Prostate gland (tissue), 2 donors: ENCODE results near the gene MAP3K7CL. TPM values are rescaled to one million over a fixed set of nuclear protein-coding genes. Genes with fewer than 3 reads are reported as not detected.
"Not testable (repeated sequence)": the region's sequence is repeated elsewhere in the genome, so short reads cannot be mapped to it uniquely, and the experiment has no call there.

Experiments
- DNase-seq: peaks from one replicate; pipeline ENCODE4 v3.0.0-alpha.2; 2019; ENCODE audit warnings: low spot score
- H3K27ac ChIP-seq, 2 donors: fragments of 200-600 bp; sonication (generic); 2 replicates each; pipeline ENCODE4 v1.5.1; 2017 to 2019
- H3K27me3 ChIP-seq: fragments of 200-600 bp; sonication (generic); replicated peaks from 2 replicates; pipeline ENCODE4 v1.5.1; 2019; ENCODE audit not compliant: insufficient read depth
- H3K36me3 ChIP-seq, 2 donors: fragments of 200-600 bp; sonication (generic); 1 replicate in 1 of 2; 2 replicates in 1 of 2; pipeline versions ENCODE4 v1.5.1 to v1.8.1; 2017 to 2019
- H3K4me1 ChIP-seq: fragments of 200-600 bp; sonication (generic); replicated peaks from 2 replicates; pipeline ENCODE4 v1.5.1; 2019
- H3K4me3 ChIP-seq, 2 donors: fragments of 200-600 bp; sonication (generic); 2 replicates each; pipeline ENCODE4 v1.5.1; 2017 to 2019
- H3K9me3 ChIP-seq: fragments of 200-600 bp; sonication (generic); 2 replicates; pipeline ENCODE4 v1.5.1; 2017
- CTCF ChIP-seq, 4 experiments: fragments of 200-600 bp in 2 of 4; fragments of 450-650 bp in 2 of 4; sonication (generic) in 2 of 4; IDR thresholded peaks; 1 replicate in 3 of 4; 2 replicates in 1 of 4; pipeline ENCODE4 v1.5.1; 2016 to 2019; ENCODE audit warnings: antibody characterized with exemption in 4 of 4, mild to moderate bottlenecking in 2 of 4, moderate library complexity in 2 of 4
- POLR2A ChIP-seq: fragments of 450-650 bp; IDR thresholded peaks from one replicate; pipeline ENCODE4 v1.6.1; 2016; ENCODE audit warnings: antibody characterized with exemption, mild to moderate bottlenecking
- POLR2AphosphoS5 ChIP-seq: sonication (generic); formaldehyde crosslinking; IDR thresholded peaks from one replicate; pipeline ENCODE4 v1.6.1; 2017; ENCODE audit warnings: antibody characterized with exemption
- WGBS: methylation state at CpG from one replicate; pipeline ENCODE4 v1.1.5; 2018; 5-methylcytosine and 5-hydroxymethylcytosine counted together
- intact Hi-C: fragments of 100-400 bp; cut with DNase I; formaldehyde crosslinking; loops from one replicate; pipeline ENCODE4 v1.14.2; 2022
- total RNA-seq, 2 donors: library from RNA; depleted of rRNA; stranded (reverse); fragments of >200 nt; gene quantifications; one replicate each; pipeline ENCODE4 v1.1.0, GENCODE V29; 2016

Gene MAP3K7CL
- total RNA-seq, 2 donors from 2014 or later: 8.7 to 13.2 TPM

- intact Hi-C loops: loop anchor here (5.0 to 10.0 kb wide), 3 partner anchors 135 to 212 kb away; partner anchors contain the start of gene BACH1
- WGBS: 92% methylated on average over 4 of the region's 4 CpGs
Observed at GRCh38 chr21:29159842-29160241, 29.4 kb downstream of the MAP3K7CL start.

GRCh38 chr21:29162825-29163224, 32.4 kb downstream of the MAP3K7CL start:
- not testable (repeated sequence) for H3K4me3 ChIP-seq, H3K36me3 ChIP-seq, DNase-seq, H3K27ac ChIP-seq, H3K9me3 ChIP-seq, H3K4me1 ChIP-seq, H3K27me3 ChIP-seq
- intact Hi-C loops: loop anchor here (5.0 to 10.0 kb wide), 3 partner anchors 132 to 209 kb away; partner anchors contain the start of gene BACH1
- 79% methylated on average over 9 of the region's 9 CpGs for whole genome bisulfite sequencing

More at GRCh38 chr21:29159842-29160241, 29.4 kb downstream of the MAP3K7CL start:
- Histone ChIP-seq H3K27me3 (no peaks in the 10 kb centered on the region), H3K27ac (no peak overlapping the region), H3K4me3 (no peak overlapping the region), H3K4me1 (no peaks in the 10 kb centered on the region), H3K36me3 (no peaks in the 10 kb centered on the region), H3K9me3 (no peaks in the 10 kb centered on the region)
- no peak for DNase-seq
- TF ChIP-seq POLR2AphosphoS5: no peak

- 90% methylated on average over 9 of the region's 9 CpGs for WGBS
- Histone ChIP-seq H3K27ac (no peak overlapping the region), H3K9me3 (no peaks in the 10 kb centered on the region), H3K4me3 (no peak overlapping the region), H3K36me3 (no peaks in the 10 kb centered on the region), H3K27me3 (no peaks in the 10 kb centered on the region), H3K4me1 (no peaks in the 10 kb centered on the region)
- intact Hi-C loops: loop anchor here (5.0 to 10.0 kb wide), 3 partner anchors 131 to 209 kb away; partner anchors contain the start of gene BACH1
- no peak for TF ChIP-seq CTCF (IDR thresholded peaks at IDR 0.05)
- DNase-seq: no peak
Observed at GRCh38 chr21:29163341-29164115, 33.1 kb downstream of the MAP3K7CL start.

GRCh38 chr21:29164323-29164942, 34.0 kb downstream of the MAP3K7CL start:
- Histone ChIP-seq H3K4me1 (no peaks in the 10 kb centered on the region), H3K4me3 (no peak overlapping the region), H3K9me3 (no peaks in the 10 kb centered on the region), H3K36me3 (no peaks in the 10 kb centered on the region), H3K27ac (no peak overlapping the region), H3K27me3 (no peaks in the 10 kb centered on the region)
- TF ChIP-seq POLR2AphosphoS5 (peak; percentile 48), CTCF (IDR thresholded peaks at IDR 0.05) (peak in 3 of 4 experiments; percentile 50 to 77 (median 77)), POLR2A (no peak)
- intact Hi-C loops: loop anchor here (5.0 to 10.0 kb wide), 3 partner anchors 130 to 208 kb away; partner anchors contain the start of gene BACH1
- no peak for DNase-seq
- 15% methylated on average over 8 of the region's 8 CpGs for WGBS

- intact Hi-C loops: loop anchor here (10.0 kb wide), 1 partner anchor 128 kb away; the partner anchor contains the start of gene BACH1
- WGBS: 92% methylated on average over 3 of the region's 3 CpGs
Observed at GRCh38 chr21:29166323-29166722, 35.9 kb downstream of the MAP3K7CL start.

More at GRCh38 chr21:29166323-29166722, 35.9 kb downstream of the MAP3K7CL start:
- no peaks in the 10 kb centered on the region for H3K27me3 ChIP-seq
- no peaks in the 10 kb centered on the region for H3K9me3 ChIP-seq
- H3K4me3 ChIP-seq: no peak overlapping the region
- H3K27ac ChIP-seq: no peak overlapping the region
- no peaks in the 10 kb centered on the region for H3K36me3 ChIP-seq
- no peak for DNase-seq
- H3K4me1 ChIP-seq: no peaks in the 10 kb centered on the region
- TF ChIP-seq POLR2A: no peak
- no peak for TF ChIP-seq CTCF (IDR thresholded peaks at IDR 0.05)
- TF ChIP-seq POLR2AphosphoS5: no peak
